Measurements from ENCODE around the gene CECR2. TPM values are rescaled to one million over a fixed set of nuclear protein-coding genes. Genes with fewer than 3 reads are reported as not detected.

CECR2 gene
- total RNA-seq, 1 experiment from 2014 or later: 4.1 TPM

DNA sequence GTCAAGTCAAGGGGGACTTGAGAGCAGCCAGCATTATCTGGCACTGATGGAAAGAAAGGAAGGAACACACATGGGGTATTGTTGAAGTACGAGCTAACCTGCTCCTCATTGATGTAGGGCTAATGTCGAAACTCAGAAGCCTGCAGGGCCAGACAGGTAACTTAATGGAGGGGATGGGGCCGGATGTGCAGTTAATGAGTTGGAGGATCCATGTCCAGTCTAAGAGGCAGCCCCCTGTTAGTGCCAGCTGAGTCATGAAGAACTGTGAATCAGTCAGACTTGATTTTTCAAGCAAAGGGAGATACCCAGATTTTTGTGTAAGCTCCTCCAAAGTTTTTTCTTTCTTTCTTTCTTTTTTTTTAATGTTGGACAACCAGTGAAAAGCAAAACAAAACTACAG, 65.6 kb downstream of the CECR2 start:
- ChIA-PET POLR2A (ENCODE audit: low non-redundant PET) (interaction anchor here (0.6 kb wide), 1 partner anchor 49 kb away, joined by 11 read pairs; no protein-coding TSS in a partner anchor), CTCF (no interaction called here)
- no peak overlapping the region for H3K4me3 ChIP-seq (ENCODE audit: low read depth, low read length, poor library complexity, severe bottlenecking)
- H3K4me1 ChIP-seq (ENCODE audit: insufficient read depth, low read length, poor library complexity, severe bottlenecking): peaks cover 29% of the 10 kb centered on the region
- no peaks in the 10 kb centered on the region for H3K36me3 ChIP-seq (ENCODE audit: insufficient read depth, low read length, poor library complexity, severe bottlenecking)
- no TSS peak for BruUV-seq (replicated peaks)
- H3K9me3 ChIP-seq (ENCODE audit: low read depth, low read length, poor library complexity, severe bottlenecking): no peaks in the 10 kb centered on the region
- H3K27ac ChIP-seq (ENCODE audit: low read depth, low read length, poor library complexity, severe bottlenecking): no peak overlapping the region
- TF ChIP-seq EZH2 (IDR thresholded peaks at IDR 0.05; ENCODE audit: borderline replicate concordance, low read depth, low read length, poor library complexity, severe bottlenecking) (no peak), CTCF (conservative IDR thresholded peaks at IDR 0.05; ENCODE audit: low read depth, low read length) (no peak)
- no peak for DNase-seq (ENCODE audit: low spot score)
- no peaks in the 10 kb centered on the region for H3K27me3 ChIP-seq (replicated peaks; ENCODE audit: insufficient read depth, low read depth, low read length, poor library complexity)
- intact Hi-C loops (cut with micrococcal nuclease; ENCODE audit: unreplicated experiment): no loop called here

DNA sequence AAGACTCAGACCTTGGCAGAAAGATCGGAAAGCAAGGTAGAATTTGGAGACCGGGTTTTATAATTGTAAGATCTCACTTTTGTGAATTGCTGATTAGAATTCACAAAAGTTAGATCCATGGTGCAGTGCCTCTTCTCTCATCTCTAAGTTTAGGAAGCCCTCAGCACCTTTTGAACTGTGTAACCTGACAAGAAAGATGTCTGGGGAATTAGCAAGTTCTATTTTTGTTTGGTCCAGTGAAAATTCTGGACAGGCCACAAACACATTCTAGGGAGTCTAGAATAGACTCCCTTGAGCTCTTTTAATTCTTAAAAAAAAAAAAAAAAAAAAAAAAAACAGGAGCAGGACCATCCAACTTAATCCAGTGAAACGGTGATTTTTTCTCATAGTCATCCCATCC, 66.1 kb downstream of the CECR2 start:
- CTCF ChIA-PET: no interaction called here
- no peak for DNase-seq (ENCODE audit: low spot score)
- POLR2A ChIA-PET (ENCODE audit: low non-redundant PET): interaction anchor here (0.6 kb wide), 1 partner anchor 50 kb away, joined by 11 read pairs; no protein-coding TSS in a partner anchor
- no peak for TF ChIP-seq EZH2 (IDR thresholded peaks at IDR 0.05; ENCODE audit: borderline replicate concordance, low read depth, low read length, poor library complexity, severe bottlenecking)
- no peak for TF ChIP-seq CTCF (conservative IDR thresholded peaks at IDR 0.05; ENCODE audit: low read depth, low read length)
- no TSS peak for BruUV-seq (replicated peaks)
- Histone ChIP-seq H3K36me3 (ENCODE audit: insufficient read depth, low read length, poor library complexity, severe bottlenecking) (no peaks in the 10 kb centered on the region), H3K9me3 (ENCODE audit: low read depth, low read length, poor library complexity, severe bottlenecking) (no peaks in the 10 kb centered on the region), H3K27me3 (replicated peaks; ENCODE audit: insufficient read depth, low read depth, low read length, poor library complexity) (no peaks in the 10 kb centered on the region), H3K4me3 (ENCODE audit: low read depth, low read length, poor library complexity, severe bottlenecking) (no peak overlapping the region), H3K4me1 (ENCODE audit: insufficient read depth, low read length, poor library complexity, severe bottlenecking) (peaks cover 24% of the 10 kb centered on the region), H3K27ac (ENCODE audit: low read depth, low read length, poor library complexity, severe bottlenecking) (no peak overlapping the region)
- intact Hi-C loops (cut with micrococcal nuclease; ENCODE audit: unreplicated experiment): no loop called here

DNA sequence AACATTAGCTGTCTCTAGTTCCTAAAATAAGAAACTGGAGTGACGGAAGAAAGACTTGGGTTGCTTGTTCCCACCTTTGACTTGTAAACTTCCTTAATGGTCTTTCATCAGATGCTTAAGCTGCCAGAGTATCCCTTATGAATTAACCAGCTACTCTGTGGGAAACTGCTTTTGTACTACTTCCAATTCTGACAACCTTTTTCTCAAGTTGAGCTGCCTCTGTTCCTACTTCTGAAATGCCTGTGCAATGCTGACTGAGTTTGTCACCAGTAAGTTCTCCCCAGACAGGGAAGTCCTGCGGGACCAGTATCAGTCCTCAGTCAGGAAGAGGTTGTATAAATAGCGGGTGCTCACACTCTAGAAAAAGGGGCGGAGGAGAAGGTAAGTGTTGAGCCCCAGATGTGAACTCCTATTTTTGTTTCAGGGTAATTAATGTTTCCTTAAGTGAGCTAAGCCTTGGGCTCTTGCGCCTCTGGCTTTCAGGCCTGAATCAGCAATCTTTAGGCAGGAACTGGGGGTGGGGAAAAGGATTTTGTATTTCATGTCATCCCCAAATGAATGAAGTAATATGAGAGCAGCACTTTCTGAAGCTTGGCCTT, 67.2 kb downstream of the CECR2 start:
- Histone ChIP-seq H3K4me1 (ENCODE audit: insufficient read depth, low read length, poor library complexity, severe bottlenecking) (peaks cover 15% of the 10 kb centered on the region), H3K4me3 (ENCODE audit: low read depth, low read length, poor library complexity, severe bottlenecking) (no peak overlapping the region), H3K27me3 (replicated peaks; ENCODE audit: insufficient read depth, low read depth, low read length, poor library complexity) (no peaks in the 10 kb centered on the region), H3K36me3 (ENCODE audit: insufficient read depth, low read length, poor library complexity, severe bottlenecking) (no peaks in the 10 kb centered on the region), H3K9me3 (ENCODE audit: low read depth, low read length, poor library complexity, severe bottlenecking) (no peaks in the 10 kb centered on the region), H3K27ac (ENCODE audit: low read depth, low read length, poor library complexity, severe bottlenecking) (peak overlapping the region; percentile 57)
- intact Hi-C loops (cut with micrococcal nuclease; ENCODE audit: unreplicated experiment): no loop called here
- no peak for TF ChIP-seq EZH2 (IDR thresholded peaks at IDR 0.05; ENCODE audit: borderline replicate concordance, low read depth, low read length, poor library complexity, severe bottlenecking)
- no peak for TF ChIP-seq CTCF (conservative IDR thresholded peaks at IDR 0.05; ENCODE audit: low read depth, low read length)
- DNase-seq (ENCODE audit: low spot score): peak; percentile 54
- BruUV-seq (replicated peaks): no TSS peak
- CTCF ChIA-PET: interaction anchor here (0.8 kb wide), 1 partner anchor 65 kb away, joined by 3 read pairs; no protein-coding TSS in a partner anchor
- POLR2A ChIA-PET (ENCODE audit: low non-redundant PET): interaction anchor here (0.6 kb wide), 1 partner anchor 17 kb away, joined by 3 read pairs; no protein-coding TSS in a partner anchor

Measured in A673 (cell line).